Measurements from ENCODE around the gene CCDC73. TPM values are rescaled to one million over a fixed set of nuclear protein-coding genes. Genes with fewer than 3 reads are reported as not detected.

Gene CCDC73
- total and polyA plus RNA-seq, 2 of the 4 experiments (the other 2 are of a cell fraction) = not detected

DNA sequence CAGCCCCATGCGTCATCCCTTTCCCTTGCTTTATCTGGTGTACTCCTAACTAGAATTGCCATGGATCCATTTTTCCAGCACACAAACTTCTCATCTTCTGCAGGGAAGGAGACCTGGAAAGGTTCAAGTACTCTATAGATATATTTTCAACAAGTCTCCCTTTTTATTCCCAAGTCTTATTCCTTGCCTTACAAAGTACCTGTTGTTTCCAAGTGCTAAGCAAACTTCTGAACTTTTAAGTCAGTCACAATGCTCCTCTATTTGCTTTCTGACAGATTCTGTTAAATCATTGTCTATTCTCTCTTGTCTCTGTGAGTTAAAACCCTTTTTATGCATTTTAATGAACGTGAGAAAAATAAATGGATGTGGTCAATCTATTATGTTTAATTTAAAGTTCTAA lies 20.4 kb downstream of the CCDC73 start:
- Histone ChIP-seq H4K91ac (ENCODE audit: insufficient read depth, low read depth, low read length) (no peak overlapping the region), H3K4me1 (ENCODE audit: control insufficient read depth, insufficient read depth, low read length) (no peaks in the 10 kb centered on the region), H2BK20ac (ENCODE audit: low read depth, low read length) (no peak overlapping the region), H2AK9ac (replicated peaks; ENCODE audit: low read depth, low read length, poor library complexity) (no peak overlapping the region), H3K9ac (ENCODE audit: low read depth, low read length) (no peak overlapping the region), H3K9me1 (ENCODE audit: insufficient read depth, low read length) (no peaks in the 10 kb centered on the region), H2BK5ac (ENCODE audit: low read depth, low read length, poor library complexity, severe bottlenecking) (no peak overlapping the region), H4K5ac (ENCODE audit: low read depth, low read length) (no peak overlapping the region), H2BK15ac (ENCODE audit: low read depth, low read length) (no peak overlapping the region), H3K4ac (ENCODE audit: low read depth, low read length) (no peak overlapping the region), H3K18ac (ENCODE audit: low read depth, low read length) (no peak overlapping the region), H3K4me2 (ENCODE audit: low read depth, low read length) (no peak overlapping the region), H3K23ac (ENCODE audit: low read depth, low read length) (no peak overlapping the region), H2AK5ac (ENCODE audit: low read depth, low read length) (no peak overlapping the region), H3K14ac (replicated peaks; ENCODE audit: low read depth, low read length) (no peak overlapping the region), H4K8ac (ENCODE audit: low read depth in 2 of 2, low read length in 2 of 2) (no peak overlapping the region), H4K20me1 (ENCODE audit: insufficient read depth, low read length) (no peaks in the 10 kb centered on the region), H3K27me3 (ENCODE audit: control insufficient read depth, insufficient read depth, low read length) (no peaks in the 10 kb centered on the region), H3K36me3 (ENCODE audit: control insufficient read depth, insufficient read depth, low read length) (no peaks in the 10 kb centered on the region), H3K79me1 (ENCODE audit: low read depth in 1 of 2, low read length in 2 of 2) (no peaks in the 10 kb centered on the region), H3K27ac (ENCODE audit: insufficient read depth, low read length) (no peak overlapping the region), H2BK120ac (ENCODE audit: low read depth, low read length) (no peak overlapping the region), H3K4me3 (ENCODE audit: insufficient read depth, low read depth, low read length) (no peak overlapping the region), H3K9me3 (ENCODE audit: control insufficient read depth, insufficient read depth, low read length) (no peaks in the 10 kb centered on the region), H2AFZ (replicated peaks; ENCODE audit: low read length, poor library complexity) (no peak overlapping the region), H3K56ac (ENCODE audit: extremely low read depth, insufficient read depth, low read length) (no peak overlapping the region)
- ChIA-PET CTCF (no interaction called here), POLR2A (ENCODE audit: unreplicated experiment) (no interaction called here)
- DNase-seq (no peak), ATAC-seq (ENCODE audit: low read depth) (no peak)
- TF ChIP-seq MAFK (IDR thresholded peaks at IDR 0.05; ENCODE audit: low read depth, low read length) (no peak), MAZ (IDR thresholded peaks at IDR 0.05; ENCODE audit: borderline replicate concordance, low read depth, low read length) (no peak)
- TF ChIP-seq, protein P1, sequence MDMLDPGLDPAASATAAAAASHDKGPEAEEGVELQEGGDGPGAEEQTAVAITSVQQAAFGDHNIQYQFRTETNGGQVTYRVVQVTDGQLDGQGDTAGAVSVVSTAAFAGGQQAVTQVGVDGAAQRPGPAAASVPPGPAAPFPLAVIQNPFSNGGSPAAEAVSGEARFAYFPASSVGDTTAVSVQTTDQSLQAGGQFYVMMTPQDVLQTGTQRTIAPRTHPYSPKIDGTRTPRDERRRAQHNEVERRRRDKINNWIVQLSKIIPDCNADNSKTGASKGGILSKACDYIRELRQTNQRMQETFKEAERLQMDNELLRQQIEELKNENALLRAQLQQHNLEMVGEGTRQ (IDR thresholded peaks at IDR 0.05; ENCODE audit: low read depth, low read length) = no peak
- TF ChIP-seq, protein P2, sequence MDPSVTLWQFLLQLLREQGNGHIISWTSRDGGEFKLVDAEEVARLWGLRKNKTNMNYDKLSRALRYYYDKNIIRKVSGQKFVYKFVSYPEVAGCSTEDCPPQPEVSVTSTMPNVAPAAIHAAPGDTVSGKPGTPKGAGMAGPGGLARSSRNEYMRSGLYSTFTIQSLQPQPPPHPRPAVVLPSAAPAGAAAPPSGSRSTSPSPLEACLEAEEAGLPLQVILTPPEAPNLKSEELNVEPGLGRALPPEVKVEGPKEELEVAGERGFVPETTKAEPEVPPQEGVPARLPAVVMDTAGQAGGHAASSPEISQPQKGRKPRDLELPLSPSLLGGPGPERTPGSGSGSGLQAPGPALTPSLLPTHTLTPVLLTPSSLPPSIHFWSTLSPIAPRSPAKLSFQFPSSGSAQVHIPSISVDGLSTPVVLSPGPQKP (IDR thresholded peaks at IDR 0.05; ENCODE audit: borderline replicate concordance, low read depth, low read length) = no peak
- in situ Hi-C loops (cut with MboI; ENCODE audit: low sequenced_read_pairs) = no loop called here
- WGBS, 2 experiments (ENCODE audit: extremely low coverage in 2 of 2, insufficient read length in 1 of 2) = no CpG with 5 or more reads among the region's 2 CpGs
- dilution Hi-C loops (cut with HindIII; ENCODE audit: low sequenced_read_pairs, unreplicated experiment) = no loop called here
- BruUV-seq (replicated peaks) = no TSS peak
- intact Hi-C loops (cut with micrococcal nuclease) = no loop called here
